Activated naive CD4-positive, alpha-beta T cell treated with anti-CD3 and anti-CD28 coated beads for 36 hours (primary cell): ENCODE measurements around the gene INTS6L. TPM values are rescaled to one million over a fixed set of nuclear protein-coding genes. Genes with fewer than 3 reads are reported as not detected.

Experiments used
- total RNA-seq, 2 experiments: library from RNA; stranded (reverse); gene quantifications; one replicate each; pipeline ENCODE4 v1.2.3, GENCODE V29; 2021

INTS6L gene
- total RNA-seq, 2 experiments from 2014 or later = 14.2 to 14.4 TPM

Other genes with a start within 250 kb of the INTS6L start
- gene ETDC, start 211.2 kb upstream of the INTS6L start, total RNA-seq = not detected
- 1 to 10 TPM; 2.5 to 3.6 TPM for gene ZNF75D, start 176.6 kb upstream of the INTS6L start, total RNA-seq
- gene ZNF449, start 175.9 kb upstream of the INTS6L start, total RNA-seq = 1 to 10 TPM; 1.9 to 2.4 TPM
- under 1 TPM; 0.40 to 0.41 TPM for gene SMIM10L2A, start 98.7 kb upstream of the INTS6L start, total RNA-seq
- not detected for gene CT45A1, start 193.0 kb downstream of the INTS6L start, total RNA-seq
- not detected for gene CT45A3, start 247.5 kb downstream of the INTS6L start, total RNA-seq